DND-41 (cell line): ENCODE data around the gene LGI4.

Source experiments
- EZH2 ChIP-seq: IDR thresholded peaks from 3 replicates; pipeline ENCODE4 v1.6.1; 2012; ENCODE audit warnings: borderline replicate concordance, low read depth, mild to moderate bottlenecking, moderate library complexity, low read length, inconsistent platforms; ENCODE audit not compliant: severe bottlenecking
- TF ChIP-seq, protein P1 (sequence below): IDR thresholded peaks from 2 replicates; pipeline ENCODE4 v1.5.1; 2012; ENCODE audit warnings: borderline replicate concordance, low read length, moderate library complexity, mild to moderate bottlenecking; ENCODE audit not compliant: poor library complexity, severe bottlenecking; ENCODE audit errors: extremely low read depth

GRCh38 chr19:35116072-35116801 lies 18.6 kb downstream of the LGI4 start:
- TF ChIP-seq, protein P1, sequence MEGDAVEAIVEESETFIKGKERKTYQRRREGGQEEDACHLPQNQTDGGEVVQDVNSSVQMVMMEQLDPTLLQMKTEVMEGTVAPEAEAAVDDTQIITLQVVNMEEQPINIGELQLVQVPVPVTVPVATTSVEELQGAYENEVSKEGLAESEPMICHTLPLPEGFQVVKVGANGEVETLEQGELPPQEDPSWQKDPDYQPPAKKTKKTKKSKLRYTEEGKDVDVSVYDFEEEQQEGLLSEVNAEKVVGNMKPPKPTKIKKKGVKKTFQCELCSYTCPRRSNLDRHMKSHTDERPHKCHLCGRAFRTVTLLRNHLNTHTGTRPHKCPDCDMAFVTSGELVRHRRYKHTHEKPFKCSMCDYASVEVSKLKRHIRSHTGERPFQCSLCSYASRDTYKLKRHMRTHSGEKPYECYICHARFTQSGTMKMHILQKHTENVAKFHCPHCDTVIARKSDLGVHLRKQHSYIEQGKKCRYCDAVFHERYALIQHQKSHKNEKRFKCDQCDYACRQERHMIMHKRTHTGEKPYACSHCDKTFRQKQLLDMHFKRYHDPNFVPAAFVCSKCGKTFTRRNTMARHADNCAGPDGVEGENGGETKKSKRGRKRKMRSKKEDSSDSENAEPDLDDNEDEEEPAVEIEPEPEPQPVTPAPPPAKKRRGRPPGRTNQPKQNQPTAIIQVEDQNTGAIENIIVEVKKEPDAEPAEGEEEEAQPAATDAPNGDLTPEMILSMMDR: no peak
- TF ChIP-seq EZH2: no peak
